ENCODE results near the gene MEIKIN. TPM values are rescaled to one million over a fixed set of nuclear protein-coding genes. Genes with fewer than 3 reads are reported as not detected.

MEIKIN gene
- total and polyA plus RNA-seq, 2 of the 13 experiments (the other 11 are each of a cell fraction or from before 2014, with no cell fraction given): not detected

DNA sequence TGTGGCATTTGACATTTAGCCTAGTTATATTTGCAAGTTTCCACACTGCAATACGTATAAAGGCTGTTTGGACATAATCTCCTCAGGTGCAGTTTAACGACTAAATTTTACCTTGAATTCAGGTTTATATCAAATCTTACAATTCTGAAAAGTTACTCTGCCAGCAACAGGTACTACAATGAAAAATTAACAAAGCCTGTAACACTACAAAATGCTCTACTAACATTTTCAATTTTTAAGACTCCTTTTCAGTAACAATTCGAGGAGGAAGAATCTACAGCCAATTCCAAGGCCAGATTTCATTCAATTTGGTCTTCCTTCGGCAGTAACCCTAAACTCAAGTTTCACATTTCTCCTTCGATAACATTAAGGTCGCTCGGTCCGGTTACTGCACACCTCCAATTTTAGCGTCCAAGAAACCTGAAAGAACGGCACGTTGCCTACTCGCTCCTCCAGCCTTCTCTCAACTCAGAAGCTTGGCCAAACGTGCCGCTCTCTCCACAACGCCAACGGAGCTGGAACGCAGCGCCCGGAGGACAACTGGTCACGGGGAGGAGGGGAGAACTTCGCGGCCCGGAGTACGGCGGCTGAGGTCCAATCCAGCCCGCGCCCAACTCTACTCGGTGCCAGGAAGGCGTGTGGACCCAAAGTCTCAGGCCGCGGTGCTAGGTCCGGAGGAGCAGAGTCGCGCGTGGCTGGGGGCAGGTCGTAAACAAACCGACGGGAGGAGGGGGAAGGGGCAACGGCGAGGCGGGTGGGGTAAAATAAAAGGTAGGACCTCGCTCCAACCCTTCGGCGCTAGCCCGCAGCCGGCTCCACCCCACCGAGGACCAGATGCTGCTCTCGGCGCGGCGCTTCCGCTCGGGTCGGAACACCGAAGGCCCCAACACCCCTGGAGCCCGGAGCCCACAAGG, 149.3 kb downstream of the MEIKIN start (continued):
- no peak for TF ChIP-seq HOXA7 (CRISPR knock-in tag; IDR thresholded peaks at IDR 0.05)
- TF ChIP-seq KAT7 (CRISPR knock-in tag; IDR thresholded peaks at IDR 0.05; ENCODE audit: borderline replicate concordance): no peak; the same call in 1 of the 2 replicates
- no peak for TF ChIP-seq STAT6 (CRISPR knock-in tag; IDR thresholded peaks at IDR 0.05; ENCODE audit: borderline replicate concordance)
- TF ChIP-seq DNMT1 (CRISPR knock-in tag; IDR thresholded peaks at IDR 0.05): no peak
- no peak for TF ChIP-seq HCFC1 (IDR thresholded peaks at IDR 0.05; ENCODE audit: low read depth, low read length)
- no peak for TF ChIP-seq KAT2B (IDR thresholded peaks at IDR 0.05; ENCODE audit: borderline replicate concordance, low read depth, low read length)
- no peak for TF ChIP-seq YEATS4 (CRISPR knock-in tag; IDR thresholded peaks at IDR 0.05; ENCODE audit: borderline replicate concordance)
- no peak for TF ChIP-seq ZNF75D (CRISPR knock-in tag; IDR thresholded peaks at IDR 0.05; ENCODE audit: borderline replicate concordance)
- TF ChIP-seq TOE1 (CRISPR knock-in tag; IDR thresholded peaks at IDR 0.05): no peak
- TF ChIP-seq, protein P1, sequence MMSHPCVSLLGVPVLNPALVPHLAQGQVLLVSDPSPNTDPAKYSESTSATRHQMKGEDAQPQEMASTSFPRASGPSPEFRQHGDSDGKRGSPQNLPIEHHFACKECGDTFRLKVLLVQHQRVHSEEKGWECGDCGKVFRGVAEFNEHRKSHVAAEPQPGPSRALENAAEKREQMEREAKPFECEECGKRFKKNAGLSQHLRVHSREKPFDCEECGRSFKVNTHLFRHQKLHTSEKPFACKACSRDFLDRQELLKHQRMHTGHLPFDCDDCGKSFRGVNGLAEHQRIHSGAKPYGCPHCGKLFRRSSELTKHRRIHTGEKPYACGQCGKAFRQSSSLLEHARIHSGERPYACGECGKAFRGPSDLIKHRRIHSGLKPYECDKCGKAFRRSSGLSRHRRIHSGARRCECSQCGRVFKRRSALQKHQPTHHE (CRISPR knock-in tag; IDR thresholded peaks at IDR 0.05; ENCODE audit: borderline replicate concordance): no peak; the same call in 1 of the 2 replicates
- no peak for TF ChIP-seq ELK4 (CRISPR knock-in tag; IDR thresholded peaks at IDR 0.05; ENCODE audit: borderline replicate concordance)
- TF ChIP-seq ZMAT5 (CRISPR knock-in tag; IDR thresholded peaks at IDR 0.05; ENCODE audit: borderline replicate concordance, low read depth): no peak
- no peak for TF ChIP-seq ZNF549 (CRISPR knock-in tag; IDR thresholded peaks at IDR 0.05)
- no peak for TF ChIP-seq NAIF1 (CRISPR knock-in tag; IDR thresholded peaks at IDR 0.05; ENCODE audit: borderline replicate concordance)
- TF ChIP-seq KLF13 (CRISPR knock-in tag; IDR thresholded peaks at IDR 0.05): no peak
- no peak for TF ChIP-seq ZNF607 (CRISPR knock-in tag; IDR thresholded peaks at IDR 0.05; ENCODE audit: borderline replicate concordance)
- no peak for TF ChIP-seq MLLT10 (CRISPR knock-in tag; IDR thresholded peaks at IDR 0.05)
- TF ChIP-seq TBX2 (CRISPR knock-in tag; IDR thresholded peaks at IDR 0.05; ENCODE audit: borderline replicate concordance): no peak
- no peak for TF ChIP-seq ZNF367 (CRISPR knock-in tag; IDR thresholded peaks at IDR 0.05; ENCODE audit: borderline replicate concordance)
- TF ChIP-seq, protein P2, sequence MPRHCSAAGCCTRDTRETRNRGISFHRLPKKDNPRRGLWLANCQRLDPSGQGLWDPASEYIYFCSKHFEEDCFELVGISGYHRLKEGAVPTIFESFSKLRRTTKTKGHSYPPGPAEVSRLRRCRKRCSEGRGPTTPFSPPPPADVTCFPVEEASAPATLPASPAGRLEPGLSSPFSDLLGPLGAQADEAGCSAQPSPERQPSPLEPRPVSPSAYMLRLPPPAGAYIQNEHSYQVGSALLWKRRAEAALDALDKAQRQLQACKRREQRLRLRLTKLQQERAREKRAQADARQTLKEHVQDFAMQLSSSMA (CRISPR knock-in tag; IDR thresholded peaks at IDR 0.05): 0 out of 2 replicates have a peak, but pooled peaks have one; percentile 31
- TF ChIP-seq SAFB2 (CRISPR knock-in tag; IDR thresholded peaks at IDR 0.05; ENCODE audit: borderline replicate concordance, low read depth): no peak
